MCF 10A (cell line): ENCODE measurements around the gene B3GNT7. TPM values are rescaled to one million over a fixed set of nuclear protein-coding genes. Genes with fewer than 3 reads are reported as not detected.
"Not testable (repeated sequence)": the region's sequence is repeated elsewhere in the genome, so short reads cannot be mapped to it uniquely, and the experiment has no call there.

Experiments
- BruUV-seq: library from RNA; stranded (reverse); fragments of 400-500 nt; replicated peaks from 2 replicates; lab custom pipeline; 2021; lab: Mats Ljungman, UMichigan
- CTCF ChIA-PET: fragments of 300-600 bp; sonication (Branson Sonifier 250); formaldehyde crosslinking; extraction: SDS; loops from one replicate; lab custom pipeline; 2021; ENCODE audit warnings: antibody characterized with exemption, inconsistent platforms; lab: Yijun Ruan, JAX
- POLR2A ChIA-PET: fragments of 300-600, 350-650 bp; sonication (Branson Sonifier 250); formaldehyde crosslinking; extraction: SDS; loops from one replicate; lab custom pipeline; 2020; ENCODE audit warnings: antibody characterized with exemption, inconsistent platforms; lab: Yijun Ruan, JAX
- DNase-seq: peaks from one replicate; pipeline ENCODE4 v3.0.0-alpha.2; 2018; ENCODE audit not compliant: unreplicated experiment
- H3K27ac Mint-ChIP-seq: one replicate; pipeline ENCODE4 v1.8.0; 2022; ENCODE audit warnings: mild to moderate bottlenecking, low read depth, mixed read lengths; ENCODE audit not compliant: unreplicated experiment
- H3K27me3 Mint-ChIP-seq: one replicate; pipeline ENCODE4 v1.8.0; 2022; ENCODE audit warnings: mixed read lengths; ENCODE audit not compliant: insufficient read depth, unreplicated experiment
- H3K36me3 Mint-ChIP-seq: one replicate; pipeline ENCODE4 v1.8.0; 2022; ENCODE audit warnings: mild to moderate bottlenecking, moderate library complexity, mixed read lengths; ENCODE audit not compliant: insufficient read depth, unreplicated experiment
- H3K4me1 Mint-ChIP-seq: one replicate; pipeline ENCODE4 v1.8.0; 2022; ENCODE audit warnings: mixed read lengths; ENCODE audit not compliant: insufficient read depth, unreplicated experiment
- H3K4me3 Mint-ChIP-seq: one replicate; pipeline ENCODE4 v1.8.0; 2022; ENCODE audit warnings: mild to moderate bottlenecking, moderate library complexity, mixed read lengths; ENCODE audit not compliant: unreplicated experiment
- H3K9me3 Mint-ChIP-seq: one replicate; pipeline ENCODE4 v1.8.0; 2022; ENCODE audit warnings: mixed read lengths; ENCODE audit not compliant: unreplicated experiment
- intact Hi-C: fragments of 100-400 bp; cut with micrococcal nuclease; formaldehyde crosslinking; loops from 2 replicates; pipeline ENCODE4 v1.14.1; 2022
- total RNA-seq: library from RNA; stranded (reverse); gene quantifications from 2 replicates; pipeline ENCODE4 v1.2.3, GENCODE V29; 2022
- TF ChIP-seq, protein P1 (sequence below): fragments of 200-600 bp; IDR thresholded peaks from one replicate; pipeline ENCODE4 v1.8.0; 2022; ENCODE audit warnings: antibody characterized with exemption, mild to moderate bottlenecking; ENCODE audit not compliant: unreplicated experiment

B3GNT7 gene
- total RNA-seq, 1 experiment from 2014 or later: not detected

DNA sequence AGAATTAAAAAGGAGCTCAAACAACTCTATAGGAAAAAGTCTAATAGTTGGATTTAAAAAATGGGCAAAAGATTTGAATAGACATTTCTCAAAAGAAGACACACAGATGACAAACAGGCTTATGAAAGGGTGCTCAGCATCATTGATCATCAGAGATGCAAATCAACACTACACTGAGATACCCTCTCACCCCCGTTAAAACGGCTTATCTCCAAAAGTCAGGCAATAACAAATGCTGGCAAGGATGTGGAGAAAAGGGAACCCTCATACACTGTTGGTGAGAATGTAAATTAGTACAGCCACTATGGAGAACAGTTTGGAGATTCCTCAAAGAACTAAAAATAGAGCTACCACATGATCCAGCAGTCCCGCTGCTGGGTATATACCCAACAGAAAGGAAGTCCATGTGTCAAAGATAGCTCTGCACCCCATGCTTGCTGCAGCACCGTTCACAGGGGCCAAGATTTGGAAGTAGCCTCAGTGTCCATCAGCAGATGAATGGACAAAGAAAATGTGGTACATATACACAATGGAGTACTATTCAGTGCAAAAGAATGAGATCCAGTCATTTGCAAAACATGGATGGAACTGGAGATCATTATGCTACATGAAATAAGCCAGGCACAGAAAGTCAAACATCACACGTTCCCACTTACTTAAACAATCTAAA is 46.7 kb upstream of the B3GNT7 start:
- peaks cover 19% of the 10 kb centered on the region for H3K36me3 Mint-ChIP-seq
- POLR2A ChIA-PET: interaction anchor here (0.6 kb wide), 1 partner anchor 17 kb away, joined by 4 read pairs; no protein-coding TSS in a partner anchor
- no peak overlapping the region for H3K4me3 Mint-ChIP-seq

DNA sequence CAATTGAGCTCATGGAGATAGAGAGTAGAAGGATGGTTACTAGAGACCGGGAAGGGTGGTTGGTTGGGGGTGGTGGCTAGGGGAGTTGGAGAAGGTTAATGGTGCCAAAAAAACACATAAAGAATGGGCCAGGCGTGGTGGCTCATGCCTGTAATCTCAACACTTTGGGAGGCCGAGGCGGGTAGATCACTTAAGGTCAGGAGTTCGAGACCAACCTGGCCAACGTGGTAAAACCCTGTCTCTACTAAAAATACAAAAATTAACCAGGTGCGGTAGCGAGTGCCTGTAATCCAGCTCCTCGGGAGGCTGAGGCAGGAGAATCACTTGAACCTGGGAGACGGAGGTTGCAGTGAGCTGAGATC is 46.2 kb upstream of the B3GNT7 start:
- H3K27ac Mint-ChIP-seq, BruUV-seq, H3K9me3 Mint-ChIP-seq, DNase-seq, H3K27me3 Mint-ChIP-seq, H3K4me1 Mint-ChIP-seq, intact Hi-C loops, H3K4me3 Mint-ChIP-seq: not testable (repeated sequence)
- POLR2A ChIA-PET: interaction anchor here (0.7 kb wide), 1 partner anchor 650 kb away, joined by 3 read pairs; no protein-coding TSS in a partner anchor
- peaks cover 19% of the 10 kb centered on the region for H3K36me3 Mint-ChIP-seq
- CTCF ChIA-PET: interaction anchor here (0.6 kb wide), 1 partner anchor 53 kb away, joined by 3 read pairs; no protein-coding TSS in a partner anchor

More for the DNA sequence above, 46.7 kb upstream of the B3GNT7 start:
- no peaks in the 10 kb centered on the region for H3K27me3 Mint-ChIP-seq
- no TSS peak for BruUV-seq
- intact Hi-C loops: no loop called here
- CTCF ChIA-PET: interaction anchor here (0.6 kb wide), 2 partner anchors 53 to 319 kb away, joined by 3 read pairs; no protein-coding TSS in a partner anchor
- no peaks in the 10 kb centered on the region for H3K9me3 Mint-ChIP-seq
- DNase-seq: no peak
- TF ChIP-seq, protein P1, sequence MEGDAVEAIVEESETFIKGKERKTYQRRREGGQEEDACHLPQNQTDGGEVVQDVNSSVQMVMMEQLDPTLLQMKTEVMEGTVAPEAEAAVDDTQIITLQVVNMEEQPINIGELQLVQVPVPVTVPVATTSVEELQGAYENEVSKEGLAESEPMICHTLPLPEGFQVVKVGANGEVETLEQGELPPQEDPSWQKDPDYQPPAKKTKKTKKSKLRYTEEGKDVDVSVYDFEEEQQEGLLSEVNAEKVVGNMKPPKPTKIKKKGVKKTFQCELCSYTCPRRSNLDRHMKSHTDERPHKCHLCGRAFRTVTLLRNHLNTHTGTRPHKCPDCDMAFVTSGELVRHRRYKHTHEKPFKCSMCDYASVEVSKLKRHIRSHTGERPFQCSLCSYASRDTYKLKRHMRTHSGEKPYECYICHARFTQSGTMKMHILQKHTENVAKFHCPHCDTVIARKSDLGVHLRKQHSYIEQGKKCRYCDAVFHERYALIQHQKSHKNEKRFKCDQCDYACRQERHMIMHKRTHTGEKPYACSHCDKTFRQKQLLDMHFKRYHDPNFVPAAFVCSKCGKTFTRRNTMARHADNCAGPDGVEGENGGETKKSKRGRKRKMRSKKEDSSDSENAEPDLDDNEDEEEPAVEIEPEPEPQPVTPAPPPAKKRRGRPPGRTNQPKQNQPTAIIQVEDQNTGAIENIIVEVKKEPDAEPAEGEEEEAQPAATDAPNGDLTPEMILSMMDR: no peak
- peaks cover 9% of the 10 kb centered on the region for H3K4me1 Mint-ChIP-seq
- H3K27ac Mint-ChIP-seq: no peak overlapping the region

DNA sequence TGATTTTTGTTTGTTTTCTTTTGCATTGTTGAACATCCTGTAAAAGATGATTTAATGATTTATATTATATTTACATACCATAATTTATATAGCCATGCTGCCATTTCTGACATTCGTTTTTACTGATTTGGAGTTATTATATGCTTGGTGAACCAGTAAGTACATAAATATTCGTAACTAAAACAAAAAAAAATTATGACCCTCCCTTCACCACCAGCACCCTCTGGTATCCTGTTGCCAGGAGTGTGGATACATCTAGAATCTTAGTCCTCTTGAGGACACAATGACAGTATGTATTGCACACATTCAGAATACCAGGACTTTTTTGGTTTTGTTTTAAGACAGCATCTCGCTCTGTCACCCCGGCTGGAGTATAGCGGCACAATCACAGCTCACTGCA is 43.9 kb upstream of the B3GNT7 start:
- CTCF ChIA-PET: no interaction called here
- Mint-ChIP-seq H3K36me3 (peaks cover 6% of the 10 kb centered on the region), H3K27ac (no peak overlapping the region), H3K27me3 (no peaks in the 10 kb centered on the region), H3K4me1 (peaks cover 9% of the 10 kb centered on the region), H3K4me3 (no peak overlapping the region), H3K9me3 (no peaks in the 10 kb centered on the region)
- POLR2A ChIA-PET: no interaction called here
- no peak for DNase-seq
- intact Hi-C loops: no loop called here
- TF ChIP-seq, protein P1: no peak
- no TSS peak for BruUV-seq

DNA sequence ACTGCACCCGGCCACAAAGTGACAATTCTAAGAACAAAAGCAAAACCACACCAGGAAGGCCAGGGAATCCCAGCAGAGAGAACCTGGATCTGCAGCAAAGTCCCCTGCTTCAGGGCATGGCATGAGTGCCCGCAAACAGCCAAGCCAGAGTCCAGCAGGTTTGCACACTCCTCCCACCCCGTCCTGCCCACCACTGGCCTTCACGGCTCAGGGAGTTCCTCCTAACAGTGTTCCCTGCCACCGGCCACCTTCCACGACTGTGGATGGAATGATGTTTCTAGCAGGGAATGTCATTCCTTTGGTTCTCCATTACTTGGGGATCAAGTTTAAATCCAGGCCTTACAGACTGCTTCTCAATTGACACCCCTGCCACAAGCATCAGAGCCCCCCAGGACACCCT is 42.0 kb upstream of the B3GNT7 start:
- H3K27me3 Mint-ChIP-seq: no peaks in the 10 kb centered on the region
- BruUV-seq: no TSS peak
- no peak overlapping the region for H3K4me3 Mint-ChIP-seq
- POLR2A ChIA-PET: no interaction called here
- no peak for DNase-seq
- CTCF ChIA-PET: no interaction called here
- no peaks in the 10 kb centered on the region for H3K9me3 Mint-ChIP-seq
- TF ChIP-seq, protein P1: no peak
- peaks cover 6% of the 10 kb centered on the region for H3K36me3 Mint-ChIP-seq
- H3K27ac Mint-ChIP-seq: no peak overlapping the region
- intact Hi-C loops: no loop called here
- H3K4me1 Mint-ChIP-seq: peaks cover 2% of the 10 kb centered on the region
